Esophagus muscularis mucosa (tissue), 4 donors: ENCODE data around the gene EPHB1. TPM values are rescaled to one million over a fixed set of nuclear protein-coding genes. Genes with fewer than 3 reads are reported as not detected.

Experiments
- DNase-seq: peaks from one replicate; pipeline ENCODE4 v3.0.0-alpha.2; 2017; ENCODE audit errors: extremely low spot score
- H3K27ac ChIP-seq, 4 donors: fragments of 200-600 bp; sonication (generic); replicated peaks in 1 of 4; 1 replicate in 3 of 4; 2 replicates in 1 of 4; pipeline ENCODE4 v1.5.1; 2016 to 2019; ENCODE audit warnings: mild to moderate bottlenecking in 1 of 4
- H3K27me3 ChIP-seq, 4 donors: fragments of 200-600 bp; sonication (generic); one replicate each; pipeline versions ENCODE4 v1.5.1 to v1.6.0; 2016 to 2019
- H3K36me3 ChIP-seq, 4 donors: fragments of 200-600 bp; sonication (generic); one replicate each; pipeline ENCODE4 v1.5.1; 2016 to 2019
- H3K4me1 ChIP-seq, 4 donors: fragments of 200-600 bp; sonication (generic); one replicate each; pipeline ENCODE4 v1.5.1; 2016 to 2019
- H3K4me3 ChIP-seq, 4 donors: fragments of 200-600 bp; sonication (generic); 1 replicate in 2 of 4; 2 replicates in 2 of 4; pipeline ENCODE4 v1.5.1; 2016 to 2019; ENCODE audit warnings: mild to moderate bottlenecking in 4 of 4, moderate library complexity in 1 of 4
- H3K9me3 ChIP-seq, 4 donors: fragments of 200-600 bp; sonication (generic); 1 replicate in 3 of 4; 2 replicates in 1 of 4; pipeline ENCODE4 v1.5.1; 2016 to 2019
- EP300 ChIP-seq: sonication (generic); formaldehyde crosslinking; IDR thresholded peaks from one replicate; pipeline ENCODE4 v1.6.1; 2017; ENCODE audit warnings: antibody characterized with exemption
- POLR2A ChIP-seq: fragments of 450-650 bp; IDR thresholded peaks from one replicate; pipeline ENCODE4 v1.6.1; 2017; ENCODE audit warnings: antibody characterized with exemption, moderate library complexity, mild to moderate bottlenecking, low read depth
- POLR2AphosphoS5 ChIP-seq, 2 donors: sonication (generic); formaldehyde crosslinking; IDR thresholded peaks; one replicate each; pipeline ENCODE4 v1.6.1; 2017; ENCODE audit warnings: antibody characterized with exemption in 2 of 2
- WGBS: methylation state at CpG from one replicate; pipeline ENCODE4 v1.1.5; 2018; 5-methylcytosine and 5-hydroxymethylcytosine counted together
- intact Hi-C: fragments of 100-400 bp; cut with DNase I; formaldehyde crosslinking; loops from one replicate; pipeline ENCODE4 v1.15.1; 2023
- total RNA-seq, 4 donors: library from RNA; depleted of rRNA; stranded (reverse); fragments of >200 nt; gene quantifications; one replicate each; pipeline versions ENCODE4 v1.1.0 to v1.2.1, GENCODE V29; 2016
- TF ChIP-seq, protein P1 (sequence below), 3 experiments: fragments of 200-600 bp in 2 of 3; fragments of 450-650 bp in 1 of 3; sonication (generic) in 2 of 3; IDR thresholded peaks; one replicate each; pipeline ENCODE4 v1.5.1; 2017 to 2019; ENCODE audit warnings: antibody characterized with exemption in 3 of 3, mild to moderate bottlenecking in 2 of 3, moderate library complexity in 1 of 3

EPHB1 gene
- total RNA-seq, 4 donors from 2014 or later, result under 0.01 to 6.1 (median 2.8) TPM

DNA sequence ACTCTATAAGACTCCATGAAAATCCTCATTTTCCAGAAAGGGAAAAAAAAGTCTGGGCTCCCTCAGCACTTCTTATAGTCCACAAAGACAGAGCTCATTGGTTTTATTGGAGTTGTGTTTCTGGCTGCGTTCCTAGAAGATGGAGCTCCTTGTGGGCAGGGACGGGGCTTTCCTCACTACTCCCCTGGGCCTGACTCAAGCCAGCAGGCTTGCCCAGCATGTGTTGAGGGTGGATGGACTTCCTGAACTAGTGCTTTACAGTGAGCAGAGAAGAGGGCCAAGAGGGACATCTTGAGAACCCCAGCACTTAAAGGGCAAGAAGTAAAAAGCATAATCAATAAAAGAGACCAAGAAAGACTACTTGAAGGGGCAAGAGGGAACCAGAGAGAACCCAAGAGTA lies 43.2 kb upstream of the EPHB1 start:
- no peak overlapping the region for H3K27ac ChIP-seq
- no peaks in the 10 kb centered on the region for H3K27me3 ChIP-seq
- WGBS, result 83% methylated on average over 2 of the region's 2 CpGs
- no peak for TF ChIP-seq EP300
- TF ChIP-seq POLR2A, result no peak
- TF ChIP-seq, protein P1, sequence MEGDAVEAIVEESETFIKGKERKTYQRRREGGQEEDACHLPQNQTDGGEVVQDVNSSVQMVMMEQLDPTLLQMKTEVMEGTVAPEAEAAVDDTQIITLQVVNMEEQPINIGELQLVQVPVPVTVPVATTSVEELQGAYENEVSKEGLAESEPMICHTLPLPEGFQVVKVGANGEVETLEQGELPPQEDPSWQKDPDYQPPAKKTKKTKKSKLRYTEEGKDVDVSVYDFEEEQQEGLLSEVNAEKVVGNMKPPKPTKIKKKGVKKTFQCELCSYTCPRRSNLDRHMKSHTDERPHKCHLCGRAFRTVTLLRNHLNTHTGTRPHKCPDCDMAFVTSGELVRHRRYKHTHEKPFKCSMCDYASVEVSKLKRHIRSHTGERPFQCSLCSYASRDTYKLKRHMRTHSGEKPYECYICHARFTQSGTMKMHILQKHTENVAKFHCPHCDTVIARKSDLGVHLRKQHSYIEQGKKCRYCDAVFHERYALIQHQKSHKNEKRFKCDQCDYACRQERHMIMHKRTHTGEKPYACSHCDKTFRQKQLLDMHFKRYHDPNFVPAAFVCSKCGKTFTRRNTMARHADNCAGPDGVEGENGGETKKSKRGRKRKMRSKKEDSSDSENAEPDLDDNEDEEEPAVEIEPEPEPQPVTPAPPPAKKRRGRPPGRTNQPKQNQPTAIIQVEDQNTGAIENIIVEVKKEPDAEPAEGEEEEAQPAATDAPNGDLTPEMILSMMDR (IDR thresholded peaks at IDR 0.05), result no peak
- no peak for TF ChIP-seq POLR2AphosphoS5 (IDR thresholded peaks at IDR 0.05)
- H3K36me3 ChIP-seq, result no peaks in the 10 kb centered on the region
- DNase-seq, result peak; percentile 75
- H3K9me3 ChIP-seq, result no peaks in the 10 kb centered on the region
- no peak overlapping the region for H3K4me3 ChIP-seq
- H3K4me1 ChIP-seq, result no peaks in the 10 kb centered on the region
- intact Hi-C loops, result loop anchor here (10.0 kb wide), 1 partner anchor 97 kb away; the partner anchor contains the start of gene KY

- Histone ChIP-seq H3K36me3 (no peaks in the 10 kb centered on the region), H3K27ac (no peak overlapping the region), H3K9me3 (no peaks in the 10 kb centered on the region), H3K4me3 (no peak overlapping the region), H3K27me3 (no peaks in the 10 kb centered on the region), H3K4me1 (no peaks in the 10 kb centered on the region)
- WGBS, result 57% methylated on average over 9 of the region's 9 CpGs
- no peak for TF ChIP-seq EP300
- DNase-seq, result peak; percentile 60
- intact Hi-C loops, result loop anchor here (10.0 kb wide), 1 partner anchor 98 kb away; the partner anchor contains the start of gene KY
Observed at GRCh38 chr3:134752761-134753461, 42.1 kb upstream of the EPHB1 start.

DNA sequence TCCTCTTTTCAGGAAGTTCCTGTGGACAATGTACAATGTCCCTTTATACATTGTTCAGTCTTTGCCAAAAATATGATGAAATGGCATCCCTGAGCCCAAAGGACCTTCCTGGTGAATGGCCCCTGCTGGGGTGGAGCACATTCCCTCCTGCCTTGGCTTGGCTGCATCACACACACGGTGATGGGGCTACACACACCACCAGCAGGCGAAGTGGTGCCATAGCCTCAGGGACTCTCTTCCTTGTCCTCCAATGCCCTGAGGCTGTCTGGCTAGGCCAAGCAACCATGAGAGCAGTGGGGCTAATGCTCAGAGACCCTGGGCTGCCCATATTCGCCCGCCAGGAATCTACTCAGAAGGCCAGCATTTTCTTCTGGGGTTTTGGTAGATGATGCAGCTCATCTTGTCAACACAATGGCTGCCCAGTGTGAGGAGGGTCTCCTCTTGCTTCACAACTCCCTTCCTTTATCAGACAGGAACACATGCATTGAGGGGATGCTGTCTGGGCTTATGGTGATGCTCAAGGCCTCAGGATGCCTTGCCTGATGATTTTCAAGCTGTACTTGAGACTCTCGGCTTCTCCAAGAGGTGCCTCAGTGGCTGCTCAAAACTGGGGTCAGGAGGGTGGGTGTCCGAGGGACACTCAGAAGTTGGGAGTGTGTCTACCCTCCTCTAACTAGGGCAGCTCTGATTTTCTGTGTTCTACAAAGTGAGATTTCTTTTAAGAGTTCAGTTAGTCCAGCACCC lies 40.9 kb upstream of the EPHB1 start:
- no peak overlapping the region for H3K27ac ChIP-seq
- H3K4me3 ChIP-seq, result no peak overlapping the region
- DNase-seq, result peak; percentile 75
- no peaks in the 10 kb centered on the region for H3K36me3 ChIP-seq
- no peak for TF ChIP-seq EP300
- no peak for TF ChIP-seq POLR2AphosphoS5 (IDR thresholded peaks at IDR 0.05)
- TF ChIP-seq, protein P1 (IDR thresholded peaks at IDR 0.05), result no peak
- no peak for TF ChIP-seq POLR2A
- H3K27me3 ChIP-seq, result no peaks in the 10 kb centered on the region
- no peaks in the 10 kb centered on the region for H3K9me3 ChIP-seq
- intact Hi-C loops, result loop anchor here (2.0 to 10.0 kb wide), 2 partner anchors 99 to 153 kb away; partner anchors contain the start of gene KY
- whole genome bisulfite sequencing, result 62% methylated on average over 5 of the region's 6 CpGs
- H3K4me1 ChIP-seq, result no peaks in the 10 kb centered on the region

DNA sequence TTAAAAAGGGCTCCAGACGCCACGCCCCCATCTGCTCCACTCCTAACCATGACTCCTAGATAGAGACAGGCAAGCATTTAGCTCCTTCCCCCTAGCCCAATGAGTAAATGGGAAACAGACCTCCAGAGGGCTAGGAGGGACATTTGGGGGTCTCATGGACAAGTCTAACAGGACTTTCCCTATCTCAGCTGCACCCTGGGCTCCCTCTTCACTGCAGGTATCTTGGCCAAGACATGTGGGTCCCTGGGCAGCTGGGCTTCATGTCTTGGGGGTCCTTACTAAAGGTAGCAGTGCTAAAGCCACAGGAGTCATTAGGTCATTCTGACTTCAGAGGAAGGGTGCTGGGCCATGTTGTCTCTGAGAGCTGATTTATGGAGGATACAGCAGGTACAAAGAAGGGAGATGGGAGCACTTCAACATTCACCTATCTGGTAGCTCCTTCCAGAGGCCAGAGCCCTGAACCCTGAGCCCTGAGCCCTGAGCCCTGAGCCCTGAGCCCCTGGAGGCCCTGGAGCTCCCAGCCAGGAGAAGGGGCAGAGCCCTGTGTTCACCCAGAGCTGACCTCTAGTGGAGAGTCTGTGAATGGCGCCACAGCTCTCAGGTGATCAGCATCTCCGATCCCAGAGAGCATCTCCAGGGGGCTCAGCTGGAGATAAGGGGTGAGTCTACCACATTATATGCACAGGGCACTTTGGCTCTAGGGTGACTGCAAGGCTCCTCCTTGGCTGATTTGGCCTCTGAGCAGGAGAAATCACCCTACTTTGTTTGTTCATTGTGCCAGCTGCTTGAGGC lies 40.1 kb upstream of the EPHB1 start:
- Histone ChIP-seq H3K27me3 (no peaks in the 10 kb centered on the region), H3K4me3 (no peak overlapping the region), H3K27ac (no peak overlapping the region), H3K36me3 (no peaks in the 10 kb centered on the region), H3K9me3 (no peaks in the 10 kb centered on the region), H3K4me1 (no peaks in the 10 kb centered on the region)
- peak; percentile 91 for DNase-seq
- 58% methylated on average over 3 of the region's 4 CpGs for WGBS
- intact Hi-C loops, result loop anchor here (2.0 to 10.0 kb wide), 2 partner anchors 100 to 154 kb away; partner anchors contain the start of gene KY
- TF ChIP-seq, protein P1 (IDR thresholded peaks at IDR 0.05), result peak; percentile 48 to 69 (median 52)
- TF ChIP-seq POLR2A, result no peak

DNA sequence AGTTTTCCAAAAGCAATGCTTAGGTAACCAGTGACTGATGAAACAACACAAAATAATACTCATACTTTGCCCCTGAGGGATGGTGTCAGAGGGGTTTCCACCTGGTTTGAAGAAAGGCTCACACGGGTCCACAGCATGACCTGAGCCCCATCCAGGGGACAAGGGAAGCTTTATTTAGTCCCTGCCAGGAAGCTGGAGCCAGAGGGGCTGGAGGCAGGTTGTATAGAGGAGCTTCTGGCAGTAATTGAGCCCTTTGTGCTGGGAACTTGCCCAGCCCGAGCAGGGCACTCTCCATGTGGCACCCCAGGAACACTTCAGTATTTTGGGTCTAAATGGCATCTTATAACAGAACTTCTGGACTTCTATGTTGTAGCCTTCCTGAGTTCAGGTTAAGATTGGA lies 39.2 kb upstream of the EPHB1 start:
- 72% methylated on average over 2 of the region's 2 CpGs for whole genome bisulfite sequencing
- H3K27me3 ChIP-seq, result no peaks in the 10 kb centered on the region
- H3K27ac ChIP-seq, result no peak overlapping the region
- DNase-seq, result peak; percentile 79
- intact Hi-C loops, result loop anchor here (2.0 to 10.0 kb wide), 2 partner anchors 101 to 155 kb away; partner anchors contain the start of gene KY
- TF ChIP-seq EP300 (no peak), POLR2A (no peak), POLR2AphosphoS5 (IDR thresholded peaks at IDR 0.05) (no peak)
- TF ChIP-seq, protein P1 (IDR thresholded peaks at IDR 0.05), result no peak
- no peak overlapping the region for H3K4me3 ChIP-seq
- H3K4me1 ChIP-seq, result no peaks in the 10 kb centered on the region
- no peaks in the 10 kb centered on the region for H3K9me3 ChIP-seq
- no peaks in the 10 kb centered on the region for H3K36me3 ChIP-seq
